GM21825 (cell line): ENCODE measurements around the gene TP73.

ENCODE experiments used
- ATAC-seq: cut with Tn5 transposase; IDR thresholded peaks from one replicate; pipeline ENCODE4 v1.9.1; 2021; ENCODE audit warnings: mild to moderate bottlenecking, moderate library complexity; ENCODE audit not compliant: unreplicated experiment

Gene TP73

DNA sequence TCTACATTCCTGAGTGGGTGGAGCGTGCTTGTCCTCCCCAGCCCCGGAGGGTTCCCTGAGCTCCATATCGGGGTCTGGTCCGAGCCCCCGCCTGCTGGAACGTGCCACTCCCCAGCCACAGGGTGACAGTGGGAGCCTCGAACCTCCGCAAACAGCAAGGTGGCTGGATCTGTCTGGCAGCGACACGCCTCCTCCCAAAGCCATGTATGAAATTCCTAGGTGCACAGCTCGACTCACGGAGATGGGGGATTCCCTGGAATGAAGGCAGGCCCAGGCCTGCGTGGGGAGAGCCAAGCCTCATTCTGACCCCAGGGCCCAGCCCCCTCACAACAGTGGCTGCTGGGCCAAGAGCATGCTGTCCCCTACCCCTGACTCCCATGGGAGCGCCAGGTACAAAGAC lies 32.9 kb downstream of the TP73 start:
- ATAC-seq: no peak

- no peak for ATAC-seq
These were observed 33.6 kb downstream of the TP73 start for GRCh38 chr1:3685906-3686305.

GRCh38 chr1:3687504-3687903 lies 35.2 kb downstream of the TP73 start:
- no peak for ATAC-seq

GRCh38 chr1:3688356-3689137 lies 36.2 kb downstream of the TP73 start:
- no peak for ATAC-seq

- no peak for ATAC-seq
These were observed 36.9 kb downstream of the TP73 start for GRCh38 chr1:3689138-3689750.

DNA sequence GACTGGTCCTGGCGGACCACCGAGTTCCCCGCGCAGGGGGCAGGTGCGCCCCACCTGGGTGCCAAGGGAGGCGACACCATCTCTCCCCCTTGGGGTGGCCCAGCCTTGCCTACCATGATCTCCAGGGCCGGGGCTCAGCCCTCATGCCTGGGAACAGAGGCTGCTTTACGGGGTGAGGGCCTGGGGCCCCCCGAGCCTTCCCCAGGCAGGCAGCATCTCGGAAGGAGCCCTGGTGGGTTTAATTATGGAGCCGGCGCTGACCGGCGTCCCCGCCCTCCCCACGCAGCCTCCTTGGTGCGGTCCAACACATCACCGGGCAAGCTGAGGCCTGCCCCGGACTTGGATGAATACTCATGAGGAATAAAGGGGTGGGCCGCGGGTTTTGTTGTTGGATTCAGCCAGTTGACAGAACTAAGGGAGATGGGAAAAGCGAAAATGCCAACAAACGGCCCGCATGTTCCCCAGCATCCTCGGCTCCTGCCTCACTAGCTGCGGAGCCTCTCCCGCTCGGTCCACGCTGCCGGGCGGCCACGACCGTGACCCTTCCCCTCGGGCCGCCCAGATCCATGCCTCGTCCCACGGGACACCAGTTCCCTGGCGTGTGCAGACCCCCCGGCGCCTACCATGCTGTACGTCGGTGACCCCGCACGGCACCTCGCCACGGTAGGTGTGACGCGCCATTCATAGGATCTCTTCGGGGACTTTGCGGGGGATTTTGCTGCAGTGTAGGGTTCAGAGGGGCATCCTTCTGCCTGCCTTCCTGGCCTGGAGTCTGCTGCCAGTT lies 38.2 kb downstream of the TP73 start:
- ATAC-seq: no peak

DNA sequence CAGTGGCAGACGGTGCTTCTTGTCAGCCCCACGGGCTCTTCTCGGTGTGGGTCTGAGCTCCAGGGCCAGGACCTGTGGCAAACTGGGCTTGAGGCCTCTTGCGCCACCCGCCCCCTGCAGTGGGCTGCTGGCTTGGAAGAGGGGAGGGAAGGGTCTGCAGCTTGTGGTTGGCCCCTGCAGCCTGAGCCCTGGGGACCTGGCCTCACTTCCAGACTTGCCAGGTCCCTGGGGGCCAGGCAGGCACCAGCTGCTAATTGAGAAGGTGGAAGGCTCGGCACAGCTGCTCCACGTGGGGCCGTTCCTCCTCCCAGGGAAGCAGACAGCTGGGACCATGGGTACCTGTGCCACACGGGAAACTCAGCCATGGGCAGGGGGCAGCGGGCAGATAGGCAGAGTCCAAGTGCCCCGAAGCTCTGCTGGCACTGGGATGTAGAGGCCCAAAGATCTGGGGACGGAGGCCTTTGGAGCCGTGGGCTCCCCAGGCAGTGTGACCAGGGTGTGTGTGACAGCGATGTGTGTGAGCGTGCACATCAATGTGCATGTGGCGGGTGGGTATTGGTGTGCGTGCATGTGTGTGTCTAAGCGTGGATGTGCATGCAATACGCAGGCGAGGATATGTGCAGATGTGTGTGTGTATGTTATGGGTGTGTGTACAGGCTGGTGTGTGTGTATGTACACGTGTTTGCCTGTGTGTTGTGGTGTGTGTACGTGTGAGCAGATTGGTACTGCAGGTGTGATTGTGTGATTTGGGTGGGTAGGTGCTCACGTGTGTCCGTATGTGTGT lies 39.3 kb downstream of the TP73 start:
- no peak for ATAC-seq

DNA sequence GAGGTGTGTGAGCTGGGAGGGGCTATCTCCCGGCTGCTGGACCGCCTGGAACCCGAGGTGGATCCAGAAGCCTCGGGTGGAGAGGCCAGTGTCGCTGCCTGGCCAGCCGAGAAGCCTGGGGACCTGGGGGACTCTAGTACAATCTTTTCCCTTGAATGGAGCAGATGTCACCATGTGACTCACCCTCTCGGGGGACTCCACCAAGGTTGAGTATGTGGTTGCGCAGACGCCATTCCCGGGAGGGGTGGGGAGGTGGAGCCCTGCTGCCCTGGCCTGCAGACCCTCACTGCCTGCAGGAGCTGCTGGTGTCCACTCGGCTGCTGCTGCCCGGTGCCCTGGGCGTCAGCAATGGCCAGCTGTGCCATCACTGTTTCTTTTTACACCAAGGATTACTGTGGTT lies 40.3 kb downstream of the TP73 start:
- no peak for ATAC-seq

- ATAC-seq: no peak
These were observed 41.0 kb downstream of the TP73 start for GRCh38 chr1:3693321-3693720.

DNA sequence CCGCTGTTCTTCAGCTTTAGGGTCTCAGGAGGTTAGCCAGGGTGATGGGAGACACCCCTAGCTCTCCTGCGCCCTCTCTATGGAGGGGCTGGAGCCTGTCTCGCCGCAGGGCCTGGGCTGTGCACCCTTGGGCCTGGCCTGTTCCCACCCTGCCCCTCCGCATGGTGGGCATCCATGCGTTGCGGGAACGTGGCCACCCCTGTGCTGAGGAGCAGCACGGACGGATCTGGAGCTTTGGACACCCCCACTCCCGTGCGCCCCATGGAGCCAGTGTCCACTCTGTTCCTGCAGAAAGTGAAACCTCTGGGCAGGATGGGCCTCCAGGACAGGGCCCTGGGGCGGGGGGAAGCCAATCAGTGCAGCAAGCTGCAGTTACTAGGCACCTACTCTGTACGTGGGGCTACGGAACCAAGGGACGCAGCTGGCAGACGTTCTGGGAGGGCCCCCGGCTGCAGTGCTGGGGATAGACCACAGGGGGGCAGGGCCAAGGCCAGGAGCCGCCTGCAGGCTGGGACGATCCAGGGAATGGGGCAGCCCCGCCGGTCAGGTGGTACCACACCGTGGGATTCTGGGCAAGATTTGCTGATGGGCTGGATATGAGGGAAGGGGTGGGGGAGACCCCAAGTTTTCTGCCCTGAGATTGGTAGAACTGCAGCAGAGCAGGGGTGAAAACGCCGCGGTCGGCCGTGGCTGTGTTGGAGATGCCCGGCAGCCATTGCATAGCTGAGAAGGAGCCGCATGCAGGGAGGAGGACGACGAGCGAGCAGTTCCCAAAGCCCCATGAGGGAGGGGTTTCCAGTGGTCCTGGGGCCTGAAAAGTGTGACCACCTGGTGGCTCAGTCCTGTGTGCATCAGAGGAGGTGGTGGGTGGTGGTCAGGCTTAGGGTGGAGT lies 43.3 kb downstream of the TP73 start:
- ATAC-seq: no peak

DNA sequence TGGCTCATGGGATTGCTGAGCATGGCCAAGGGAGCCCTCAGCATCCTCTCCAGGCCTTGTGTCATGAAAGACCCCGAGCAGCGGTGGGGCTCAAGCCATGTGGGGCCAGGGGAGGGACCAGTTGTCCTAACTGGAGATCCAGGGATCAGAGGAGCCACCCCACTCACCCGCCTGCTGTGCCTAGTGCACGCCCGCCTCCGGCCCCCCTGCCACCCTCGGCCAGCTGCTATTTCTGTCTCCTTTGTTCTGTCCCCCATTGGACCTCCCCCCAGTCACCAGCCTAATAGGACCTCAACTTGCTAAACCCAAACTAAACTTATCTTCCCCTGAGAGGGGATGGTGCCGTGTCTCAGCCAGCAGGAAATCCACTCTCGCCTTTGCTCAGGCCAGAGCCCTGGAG lies 44.4 kb downstream of the TP73 start:
- no peak for ATAC-seq

DNA sequence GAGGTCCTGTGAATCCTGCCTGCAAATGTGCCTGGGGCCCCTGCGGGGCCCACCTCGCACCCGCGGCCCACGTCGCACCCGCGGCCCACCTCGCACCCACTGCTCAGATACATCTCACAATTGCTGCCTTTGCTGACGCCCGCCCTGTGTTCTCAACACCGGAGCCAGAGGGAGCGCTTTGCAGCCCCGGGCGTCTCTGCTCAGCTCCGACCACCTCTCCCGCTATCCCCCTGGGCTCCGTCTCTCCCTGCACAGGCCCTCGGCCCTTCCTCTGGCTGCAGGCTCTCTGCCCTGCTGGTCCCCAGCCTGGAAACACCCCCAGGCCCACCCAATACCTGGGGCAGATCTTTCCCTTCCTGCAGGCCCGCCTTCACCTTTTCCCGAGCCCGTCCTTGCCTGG lies 44.8 kb downstream of the TP73 start:
- ATAC-seq: no peak

DNA sequence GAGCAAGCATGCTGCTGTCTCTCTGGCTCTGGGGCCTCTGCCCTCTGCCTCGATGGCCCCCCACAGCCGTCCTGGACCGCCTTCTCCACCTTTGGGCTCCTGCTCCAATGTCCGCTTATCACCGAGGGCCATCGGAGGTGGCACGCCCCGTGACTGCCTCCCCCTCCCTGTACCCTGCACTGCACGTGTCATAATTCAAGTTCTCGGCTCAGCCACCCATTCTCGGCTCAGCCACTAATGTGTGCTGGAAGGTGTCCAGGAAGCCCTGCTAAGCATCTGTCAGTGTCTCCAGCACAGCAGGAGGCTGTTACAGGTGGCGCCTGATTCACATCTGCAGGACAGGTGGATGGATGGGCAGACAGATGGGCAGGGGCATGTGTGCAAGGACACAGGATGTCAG lies 45.5 kb downstream of the TP73 start:
- no peak for ATAC-seq

DNA sequence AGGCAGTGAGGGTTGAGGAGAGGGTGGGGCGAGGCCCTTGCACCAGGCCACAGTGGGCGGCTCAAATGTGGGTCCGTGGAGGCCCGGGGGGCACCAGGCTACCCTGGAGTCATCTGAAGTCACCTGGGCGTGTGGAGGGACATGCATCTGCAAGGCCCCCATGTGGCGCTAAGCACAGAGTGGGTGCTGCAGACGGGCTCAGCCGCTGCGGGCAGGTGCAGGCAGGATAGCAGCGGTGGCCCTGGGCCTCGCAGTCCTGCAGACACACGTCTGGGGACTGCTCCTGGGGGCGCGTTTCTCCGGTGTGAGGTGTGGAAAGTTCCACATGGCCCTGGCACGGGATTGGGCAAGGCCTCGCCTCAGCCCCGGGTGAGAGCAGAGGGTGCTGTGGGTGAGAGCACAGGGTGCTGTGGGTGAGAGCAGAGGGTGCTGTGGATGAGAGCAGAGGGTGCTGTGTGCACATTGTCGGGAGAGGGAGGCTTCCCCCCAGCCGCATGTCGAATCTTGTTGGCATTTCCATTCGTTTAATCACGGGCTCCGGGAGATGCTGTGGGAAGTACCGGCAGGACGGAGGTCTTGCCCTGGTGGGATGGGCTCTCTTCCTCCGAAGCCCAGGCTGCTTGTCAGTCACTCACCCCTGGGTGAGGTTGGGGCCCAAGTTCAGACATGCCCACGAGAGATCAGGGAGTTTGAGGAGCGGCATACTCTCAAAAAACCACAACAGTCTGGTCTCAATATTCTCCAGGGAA lies 46.5 kb downstream of the TP73 start:
- no peak for ATAC-seq

GRCh38 chr1:3699596-3699995 lies 47.3 kb downstream of the TP73 start:
- no peak for ATAC-seq

DNA sequence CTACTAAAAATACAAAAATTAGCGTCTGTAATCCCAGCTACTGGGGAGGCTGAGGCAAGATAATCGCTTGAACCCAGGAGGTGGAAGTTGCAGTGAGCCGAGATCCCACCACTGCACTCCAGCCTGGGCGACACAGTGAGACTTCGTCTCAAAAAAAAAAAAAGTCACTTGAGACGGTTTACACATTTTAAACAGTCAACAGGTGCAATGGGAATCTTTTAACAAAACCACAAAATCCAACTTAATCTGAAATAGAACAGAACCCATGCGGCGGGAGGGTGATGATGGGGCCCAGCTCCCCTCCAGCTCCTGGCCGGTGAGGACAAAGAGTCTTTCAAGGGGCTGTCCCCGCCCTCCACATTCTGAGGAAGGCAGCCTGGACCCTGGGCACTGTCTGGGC lies 48.3 kb downstream of the TP73 start:
- no peak for ATAC-seq

DNA sequence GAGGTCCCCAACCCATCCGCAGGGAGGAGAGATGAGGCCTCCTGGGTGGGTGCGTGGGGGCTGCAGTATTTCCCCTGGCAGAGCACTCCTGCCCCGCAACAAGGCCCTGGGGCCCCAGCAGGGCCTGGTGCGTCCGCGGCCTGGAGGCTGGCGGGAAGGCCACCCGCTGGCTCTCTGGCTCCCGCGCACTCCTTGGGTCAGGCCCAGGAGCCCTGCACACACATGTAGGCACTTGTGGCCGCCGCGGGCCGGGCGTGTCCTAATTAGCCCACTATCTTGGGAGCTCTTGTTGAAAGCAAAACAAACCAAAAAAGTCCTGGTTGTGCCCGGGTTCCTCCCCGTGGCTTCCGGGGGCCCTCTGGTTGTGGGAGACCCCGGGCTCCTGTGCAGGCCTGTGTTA lies 50.2 kb downstream of the TP73 start:
- no peak for ATAC-seq

DNA sequence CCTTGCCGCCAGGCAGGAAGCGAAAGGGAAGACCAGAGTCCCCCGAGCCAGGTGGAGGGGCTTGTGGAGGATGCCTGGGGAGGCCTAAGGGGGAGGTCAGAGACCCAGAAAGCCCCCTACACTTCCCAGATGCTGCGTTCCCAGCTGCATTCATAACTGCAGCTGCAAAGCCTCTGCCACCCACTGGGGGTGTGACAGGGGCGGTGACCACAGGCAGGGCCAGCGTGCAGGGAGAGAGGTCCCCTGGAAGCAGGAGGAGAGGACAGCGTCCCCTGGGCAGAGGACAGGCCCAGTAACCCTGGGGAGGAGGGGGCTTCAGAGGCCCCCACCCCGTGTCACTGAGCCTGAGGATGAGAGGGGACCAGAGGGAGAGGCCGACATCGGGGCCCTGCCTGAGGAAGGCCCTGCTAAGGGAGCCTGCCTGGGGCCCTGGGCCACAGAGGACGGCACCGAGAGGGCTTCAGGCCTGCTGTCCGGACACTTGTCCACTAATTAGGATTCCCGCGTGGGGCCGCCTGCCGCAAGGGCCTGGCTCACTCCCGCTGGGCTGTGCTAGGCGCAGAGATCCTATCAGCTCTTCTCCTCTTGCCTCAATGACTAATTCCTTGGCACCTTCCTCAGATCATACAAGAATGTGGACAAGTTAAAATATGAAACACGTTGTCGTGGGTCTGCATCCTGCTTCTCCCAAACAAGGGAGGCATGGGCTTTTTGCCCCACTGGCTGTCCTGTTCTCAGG lies 50.8 kb downstream of the TP73 start:
- ATAC-seq: no peak
